ENCODE data around the gene GDAP2.
"Not testable (repeated sequence)": the region's sequence is repeated elsewhere in the genome, so short reads cannot be mapped to it uniquely, and the experiment has no call there.

Gene GDAP2

GRCh38 chr1:117899801-117900200, 29.6 kb downstream of the GDAP2 start:
- DNase-seq, result no peak

GRCh38 chr1:117897551-117897950, 31.9 kb downstream of the GDAP2 start:
- no peak for DNase-seq

GRCh38 chr1:117895482-117896114, 33.8 kb downstream of the GDAP2 start:
- peak; percentile 12 for DNase-seq

GRCh38 chr1:117894078-117894477, 35.3 kb downstream of the GDAP2 start:
- DNase-seq, result no peak

- DNase-seq, result no peak
Observed at GRCh38 chr1:117892512-117892911, 36.9 kb downstream of the GDAP2 start.

GRCh38 chr1:117890452-117890851, 39.0 kb downstream of the GDAP2 start:
- no peak for DNase-seq

- no peak for DNase-seq
Observed at GRCh38 chr1:117886101-117886795, 43.2 kb downstream of the GDAP2 start.

- no peak for DNase-seq
Observed at GRCh38 chr1:117883616-117884015, 45.8 kb downstream of the GDAP2 start.

- DNase-seq, result no peak
Observed at GRCh38 chr1:117879284-117879683, 50.1 kb downstream of the GDAP2 start.

GRCh38 chr1:117877823-117878222, 51.6 kb downstream of the GDAP2 start:
- no peak for DNase-seq

GRCh38 chr1:117871013-117871412, 58.4 kb downstream of the GDAP2 start:
- no peak for DNase-seq

GRCh38 chr1:117861694-117862093, 67.7 kb downstream of the GDAP2 start:
- no peak for DNase-seq

GRCh38 chr1:117860896-117861610, 68.4 kb downstream of the GDAP2 start:
- DNase-seq, result no peak

- DNase-seq, result no peak
Observed at GRCh38 chr1:117859901-117860300, 69.5 kb downstream of the GDAP2 start.

- DNase-seq, result no peak
Observed at GRCh38 chr1:117857418-117857817, 72.0 kb downstream of the GDAP2 start.

- DNase-seq, result no peak
Observed at GRCh38 chr1:117852853-117853553, 76.4 kb downstream of the GDAP2 start.

- no peak for DNase-seq
Observed at GRCh38 chr1:117851687-117852086, 77.7 kb downstream of the GDAP2 start.

GRCh38 chr1:117846674-117847425, 82.6 kb downstream of the GDAP2 start:
- DNase-seq, result no peak

- DNase-seq, result not testable (repeated sequence)
Observed at GRCh38 chr1:117844478-117844877, 84.9 kb downstream of the GDAP2 start.

GRCh38 chr1:117843791-117844190, 85.6 kb downstream of the GDAP2 start:
- DNase-seq, result no peak

GRCh38 chr1:117842408-117843170, 86.8 kb downstream of the GDAP2 start:
- DNase-seq, result no peak

GRCh38 chr1:117841117-117841650, 88.2 kb downstream of the GDAP2 start:
- DNase-seq, result no peak

Data from activated CD4-positive, alpha-beta T cell treated with anti-CD3 and anti-CD28 coated beads for 1 hour (primary cell).